Right ventricle myocardium superior (tissue), 1 donor: ENCODE results near the gene GRIA3. TPM values are rescaled to one million over a fixed set of nuclear protein-coding genes. Genes with fewer than 3 reads are reported as not detected.
"Not testable (repeated sequence)": the region's sequence is repeated elsewhere in the genome, so short reads cannot be mapped to it uniquely, and the experiment has no call there.

Source experiments
- ATAC-seq: fragments of 200-7000 bp; cut with Tn5 transposase; one replicate; pipeline ENCODE4 v1.9.1; 2020; ENCODE audit warnings: mild to moderate bottlenecking; ENCODE audit not compliant: poor library complexity
- DNase-seq: peaks from one replicate; pipeline ENCODE4 v3.0.0-alpha.2; 2020
- intact Hi-C: fragments of 100-400 bp; cut with DNase I; formaldehyde crosslinking; loops from one replicate; pipeline ENCODE4 v1.11.2; 2022
- total RNA-seq: library from RNA; stranded (reverse); fragmentation: NEBNext Ultra II Directional; extraction: Animal tissue kit (Norgen Biotek cat#: 25700); gene quantifications from one replicate; pipeline ENCODE4 v1.2.1, GENCODE V29; 2021
- donor health status: DM: no; HTN: yes; CAD: no; lungs with severe emphysema.

The GRIA3 gene
- total RNA-seq, 1 donor from 2014 or later: 0.54 TPM

DNA sequence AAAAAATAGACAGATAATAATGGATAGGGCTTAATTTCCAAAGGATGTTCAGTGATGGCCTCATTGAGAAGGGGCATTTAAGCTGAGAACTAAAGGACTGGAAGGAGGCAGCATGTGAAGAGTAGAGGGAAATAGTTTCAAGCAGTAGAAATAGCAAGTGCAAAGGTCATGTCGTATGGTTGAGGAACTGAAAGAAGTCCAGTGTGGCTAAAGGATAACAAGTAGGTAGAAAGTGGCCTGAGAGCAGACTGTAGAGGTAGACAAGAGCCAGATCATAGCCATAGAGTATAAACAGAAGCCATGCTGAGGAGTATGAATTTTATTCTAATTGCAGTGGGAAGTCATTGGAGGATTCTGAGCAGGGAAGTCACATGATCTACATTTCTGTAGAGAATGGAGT is 72.3 kb downstream of the GRIA3 start:
- ATAC-seq: no peak
- intact Hi-C loops: no loop called here
- no peak for DNase-seq

DNA sequence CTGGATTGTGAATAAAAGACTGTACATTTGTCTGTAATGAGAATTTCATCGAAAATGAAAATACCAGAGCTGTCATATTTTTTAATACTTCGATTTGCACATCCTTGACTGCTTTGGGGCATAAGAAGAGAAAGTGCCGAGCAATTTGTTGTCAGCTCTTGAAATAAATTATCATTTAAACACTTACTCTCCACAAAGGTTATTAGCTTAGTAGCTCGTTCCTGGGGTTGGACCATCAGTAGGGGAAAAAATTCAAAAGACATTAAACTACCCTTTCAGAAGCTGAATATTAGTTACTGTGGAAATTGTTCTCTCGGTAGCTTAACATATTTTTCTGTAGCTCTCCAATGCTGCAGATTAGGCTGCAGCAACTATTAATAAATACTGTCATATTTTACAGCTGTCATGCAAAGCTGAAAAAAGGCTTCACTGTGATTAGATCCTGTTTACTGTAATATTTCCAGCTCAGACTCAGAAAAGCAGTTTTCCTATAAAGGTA is 76.9 kb downstream of the GRIA3 start:
- ATAC-seq: no peak
- intact Hi-C loops: no loop called here

DNA sequence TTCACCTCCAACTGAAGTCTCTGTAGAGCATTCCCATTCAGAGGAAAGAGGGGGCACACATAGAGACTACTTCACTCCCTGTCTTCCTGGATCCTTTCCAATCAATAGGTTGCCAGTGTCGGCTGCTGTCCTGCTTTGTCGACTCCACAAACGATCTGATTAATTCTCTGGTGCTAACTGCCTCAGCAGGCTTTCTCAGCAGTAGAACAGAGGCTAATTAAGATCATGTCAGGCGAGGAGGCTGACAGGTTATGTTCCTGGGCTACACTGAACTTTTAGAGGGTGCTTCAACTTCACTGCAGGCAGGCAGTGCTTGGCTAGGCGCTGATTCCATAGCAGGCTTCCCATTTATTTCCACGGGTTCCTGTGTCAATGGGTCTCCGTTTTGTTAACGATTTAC is 79.2 kb downstream of the GRIA3 start:
- DNase-seq (no peak), ATAC-seq (no peak)
- intact Hi-C loops: no loop called here

More for the DNA sequence above, 76.9 kb downstream of the GRIA3 start:
- no peak for DNase-seq

DNA sequence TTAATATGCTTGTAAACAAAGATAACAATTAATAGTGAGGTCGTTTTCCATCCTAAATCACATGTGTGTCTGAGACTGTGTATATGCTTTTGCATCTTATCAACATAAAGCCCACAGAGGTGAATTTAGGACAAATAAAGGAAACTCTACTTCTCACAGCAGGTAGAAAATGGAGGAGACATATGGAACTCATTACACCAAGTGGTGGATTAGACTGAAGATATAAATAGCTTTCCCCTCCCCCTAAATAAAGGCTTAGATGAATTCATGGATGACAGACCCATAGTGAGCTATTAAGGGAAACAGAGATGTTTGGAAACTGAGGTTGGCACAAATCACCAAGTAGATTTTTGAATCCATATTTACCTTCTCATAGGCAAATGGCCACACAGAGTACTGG is 79.7 kb downstream of the GRIA3 start:
- DNase-seq (no peak), ATAC-seq (no peak)
- intact Hi-C loops: no loop called here

DNA sequence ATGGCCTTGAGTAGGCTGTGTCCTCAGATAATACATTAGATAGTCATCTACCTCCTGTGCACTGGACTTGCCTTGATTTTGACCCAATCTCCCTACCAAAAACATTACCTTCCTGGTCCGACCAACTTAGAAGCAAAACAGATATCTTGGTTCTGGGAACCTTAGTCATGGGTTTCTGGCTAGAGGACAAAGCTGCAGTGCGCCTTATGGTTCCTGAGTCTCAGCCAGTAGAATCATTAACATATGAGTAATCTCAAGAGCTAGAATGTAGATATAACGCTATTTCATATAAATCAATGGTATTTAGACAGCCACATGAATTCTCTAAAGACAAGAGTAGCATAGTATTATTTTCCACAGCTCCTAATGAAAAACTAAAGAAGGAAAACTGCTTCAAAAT is 83.1 kb downstream of the GRIA3 start:
- ATAC-seq: no peak
- no peak for DNase-seq
- intact Hi-C loops: no loop called here

DNA sequence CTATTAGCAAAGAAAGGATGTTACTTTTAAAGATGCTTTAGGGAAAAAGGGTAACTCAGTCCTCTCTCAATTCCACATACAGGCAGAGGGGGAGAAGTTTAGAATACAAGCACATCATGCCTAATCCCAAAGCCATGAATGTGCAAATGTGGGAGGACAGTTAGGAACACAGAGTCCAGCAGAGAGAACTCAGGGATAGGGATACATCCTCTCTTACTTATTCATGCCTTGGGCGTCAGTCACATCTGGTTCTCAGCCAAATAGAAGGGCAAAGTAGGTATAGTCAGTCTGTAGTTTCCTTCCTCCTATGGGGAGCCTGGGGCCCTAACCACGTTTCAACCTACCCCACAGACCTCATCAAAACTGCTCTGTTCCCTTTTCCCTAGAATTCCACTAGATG is 87.8 kb downstream of the GRIA3 start:
- intact Hi-C loops: no loop called here
- ATAC-seq: no peak
- no peak for DNase-seq

DNA sequence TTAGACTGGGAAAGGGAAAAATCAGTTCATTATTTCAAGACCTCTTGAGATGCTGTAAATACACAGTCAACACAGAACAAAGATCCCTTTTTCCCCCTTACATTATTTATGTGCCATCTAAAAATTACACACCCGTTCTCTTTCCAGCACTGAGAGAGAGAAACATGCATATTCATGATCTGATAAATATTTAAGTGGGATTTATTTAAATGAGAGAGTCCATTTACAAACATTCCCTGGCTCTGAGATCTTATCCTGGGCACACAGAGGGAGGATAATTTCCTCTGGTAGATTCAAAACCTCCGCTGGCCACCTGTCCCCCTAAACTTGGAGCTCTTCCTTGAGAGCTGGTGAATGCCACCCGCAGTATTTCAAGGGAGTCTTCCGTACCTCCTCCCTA is 88.6 kb downstream of the GRIA3 start:
- DNase-seq: no peak
- intact Hi-C loops: no loop called here
- ATAC-seq: no peak

DNA sequence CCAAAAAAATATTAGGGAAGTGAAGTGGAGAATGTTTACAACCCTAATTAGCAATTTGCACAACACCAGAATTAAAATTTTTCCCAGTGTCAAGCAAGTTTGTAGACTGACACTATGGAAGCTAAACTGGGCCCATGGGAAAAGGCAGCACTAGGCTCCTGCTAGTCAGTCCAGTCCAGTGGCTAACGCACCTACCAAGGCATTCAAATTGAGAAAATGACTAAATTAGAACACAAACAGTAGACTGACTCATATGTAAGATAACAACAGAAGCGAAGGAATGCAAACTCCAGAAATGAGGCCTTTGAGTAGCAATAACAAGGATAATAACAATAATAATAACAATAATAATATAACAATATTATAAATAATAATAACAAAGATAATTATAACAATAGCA is 90.7 kb downstream of the GRIA3 start:
- intact Hi-C loops: no loop called here
- ATAC-seq (no peak), DNase-seq (no peak)

DNA sequence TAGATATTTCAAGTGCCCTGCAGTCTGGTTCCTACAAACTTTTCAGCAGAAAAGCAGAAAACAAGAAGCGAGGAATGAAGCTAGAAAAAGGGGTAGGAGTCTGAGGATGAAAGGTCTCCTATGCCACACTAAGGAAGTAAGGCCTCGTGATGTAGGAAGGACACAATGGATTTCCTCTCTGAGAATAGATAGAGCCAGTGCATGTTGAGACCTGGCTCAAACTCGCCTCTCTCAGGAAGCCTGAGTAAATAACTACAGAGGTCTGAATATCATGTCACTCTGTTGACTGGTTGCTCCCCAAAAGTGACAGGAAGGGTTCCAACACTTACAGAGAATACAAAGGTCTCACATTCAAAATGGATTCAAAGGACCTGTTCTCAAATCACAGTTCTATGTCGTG is 93.3 kb downstream of the GRIA3 start:
- intact Hi-C loops: no loop called here
- no peak for DNase-seq

DNA sequence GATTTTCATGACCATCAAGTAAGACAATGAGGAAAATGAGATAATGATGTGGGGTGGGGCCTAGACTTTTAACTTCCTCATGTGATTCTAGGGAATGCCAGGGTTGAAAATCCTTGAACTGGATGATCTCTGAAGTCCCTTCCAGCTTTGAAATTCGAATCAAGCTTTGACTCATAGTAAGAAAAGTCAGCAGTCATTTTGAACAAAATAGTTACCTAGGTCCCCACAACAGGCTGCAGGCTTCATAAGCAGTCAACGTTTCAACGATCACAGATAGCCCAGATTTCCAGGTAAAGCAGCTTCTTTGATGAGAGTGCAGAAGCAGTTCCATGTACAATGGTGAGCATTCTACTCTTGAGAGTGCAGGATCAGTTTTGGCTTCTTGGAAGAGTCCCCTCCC is 93.7 kb downstream of the GRIA3 start:
- intact Hi-C loops: no loop called here
- no peak for DNase-seq
- no peak for ATAC-seq

More for the DNA sequence above, 93.3 kb downstream of the GRIA3 start:
- ATAC-seq: no peak

DNA sequence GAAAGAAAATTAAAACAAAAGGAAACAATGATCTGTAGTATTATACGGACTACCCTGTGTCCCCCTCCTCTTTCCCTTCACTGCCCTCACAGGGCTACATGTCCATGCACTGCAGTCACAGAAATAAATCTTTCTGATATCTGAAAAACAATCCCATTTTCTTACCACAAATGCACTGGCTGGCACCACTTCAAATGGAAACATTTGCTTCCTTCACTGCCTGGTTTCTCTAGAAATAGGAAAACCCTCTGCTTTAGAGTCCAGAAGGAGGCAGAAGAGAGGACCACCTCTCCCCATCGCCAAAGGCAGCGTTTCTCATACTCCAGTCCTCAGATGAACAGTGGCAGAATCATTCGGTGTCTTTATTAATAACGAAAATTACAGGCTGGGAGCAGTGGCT is 98.2 kb downstream of the GRIA3 start:
- intact Hi-C loops: no loop called here
- ATAC-seq (no peak), DNase-seq (no peak)

DNA sequence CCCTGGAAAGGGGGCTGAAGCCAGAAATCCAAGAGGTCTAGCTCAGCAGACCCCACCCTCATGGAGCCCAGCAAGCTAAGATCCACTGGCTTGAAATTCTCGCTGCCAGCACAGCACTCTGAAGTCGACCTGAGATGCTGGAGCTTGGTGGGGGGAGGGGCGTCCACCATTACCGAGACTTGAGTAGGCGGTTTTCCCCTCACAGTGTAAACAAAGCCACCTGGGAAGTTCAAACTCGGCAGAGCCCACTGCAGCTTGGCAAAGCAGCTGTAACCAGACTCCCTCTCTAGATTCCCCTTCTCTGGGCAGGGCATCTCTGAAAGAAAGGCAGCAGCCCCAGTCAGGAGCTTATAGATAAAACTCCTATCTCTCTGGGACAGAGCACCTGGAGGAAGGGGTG is 99.3 kb downstream of the GRIA3 start:
- intact Hi-C loops, DNase-seq, ATAC-seq: not testable (repeated sequence)

DNA sequence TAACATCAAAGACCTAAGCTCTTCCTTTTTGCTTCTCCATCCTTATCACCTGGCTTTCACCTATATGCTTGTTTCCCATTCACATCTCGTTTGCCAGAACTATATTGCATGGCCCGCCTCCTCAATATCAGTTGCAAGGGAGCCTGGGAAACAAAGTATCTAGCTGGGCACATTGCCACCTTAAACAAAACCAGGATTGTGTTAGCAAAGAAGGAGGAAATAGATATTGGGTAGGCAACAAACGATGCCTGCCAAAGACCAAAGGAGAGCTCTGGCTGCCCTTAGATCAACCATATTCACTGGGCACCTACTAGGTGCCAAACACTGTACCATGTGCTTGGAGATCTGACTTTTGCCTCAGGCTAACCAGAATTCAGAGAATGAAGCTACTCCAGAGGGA is 107.5 kb downstream of the GRIA3 start:
- DNase-seq (no peak), ATAC-seq (no peak)
- intact Hi-C loops: no loop called here

DNA sequence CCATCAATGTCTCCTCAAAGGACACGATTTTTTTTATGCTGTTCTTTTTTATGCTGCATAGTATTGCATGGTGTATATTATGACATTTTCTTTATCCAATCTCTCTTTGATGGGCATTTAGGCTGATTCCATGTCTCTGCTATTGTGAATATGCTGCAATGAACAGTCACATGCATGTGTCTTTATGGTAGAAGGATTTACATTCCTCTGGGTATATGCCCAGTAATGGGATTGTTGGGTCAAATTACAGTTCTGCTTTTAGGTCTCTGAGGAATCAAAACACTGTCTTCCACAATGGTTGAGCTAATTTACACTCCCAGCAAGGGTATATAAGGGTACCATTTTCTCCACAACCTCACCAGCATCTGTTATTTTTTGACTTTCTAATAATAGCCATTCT is 113.9 kb downstream of the GRIA3 start:
- intact Hi-C loops: no loop called here
- DNase-seq (no peak), ATAC-seq (no peak)

DNA sequence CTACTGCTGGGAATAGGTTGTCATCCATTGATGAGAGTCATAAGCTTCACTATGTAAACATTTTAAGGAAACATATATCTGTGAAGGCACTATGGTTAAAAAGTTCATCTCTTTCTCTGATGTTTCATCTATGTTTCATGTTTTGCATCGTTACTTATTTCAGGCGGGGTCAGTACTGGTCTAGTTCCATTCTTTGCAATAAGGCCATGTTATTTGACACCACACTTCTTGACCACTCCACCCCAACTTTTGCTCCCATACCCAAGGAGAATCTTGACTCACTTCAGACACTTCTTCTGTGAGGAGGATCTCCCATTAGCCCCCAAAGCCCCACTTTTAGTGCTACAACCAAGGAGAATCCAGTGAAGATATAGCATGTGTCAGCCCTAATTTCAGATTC is 119.4 kb downstream of the GRIA3 start:
- ATAC-seq: no peak
- intact Hi-C loops: no loop called here
- no peak for DNase-seq

DNA sequence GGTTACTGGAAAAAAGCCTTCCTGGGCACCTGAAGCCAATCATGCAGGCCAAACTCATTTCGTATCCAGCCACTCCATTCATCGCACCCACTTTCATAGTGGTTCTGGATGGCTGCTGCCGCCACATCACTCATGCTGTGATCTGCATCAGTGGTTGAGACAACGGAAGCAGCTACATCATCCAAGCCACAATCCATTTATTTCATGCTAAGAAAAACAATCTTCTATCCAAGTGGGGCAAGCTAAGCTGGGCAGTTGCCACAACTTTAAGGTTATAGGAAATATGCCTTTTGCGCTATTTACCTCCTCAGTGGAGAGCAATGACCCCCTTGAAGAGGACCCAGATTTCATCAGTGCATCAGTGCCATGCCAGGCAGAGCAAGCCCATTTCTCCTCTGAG is 124.6 kb downstream of the GRIA3 start:
- DNase-seq: no peak
- ATAC-seq: no peak
- intact Hi-C loops: no loop called here

DNA sequence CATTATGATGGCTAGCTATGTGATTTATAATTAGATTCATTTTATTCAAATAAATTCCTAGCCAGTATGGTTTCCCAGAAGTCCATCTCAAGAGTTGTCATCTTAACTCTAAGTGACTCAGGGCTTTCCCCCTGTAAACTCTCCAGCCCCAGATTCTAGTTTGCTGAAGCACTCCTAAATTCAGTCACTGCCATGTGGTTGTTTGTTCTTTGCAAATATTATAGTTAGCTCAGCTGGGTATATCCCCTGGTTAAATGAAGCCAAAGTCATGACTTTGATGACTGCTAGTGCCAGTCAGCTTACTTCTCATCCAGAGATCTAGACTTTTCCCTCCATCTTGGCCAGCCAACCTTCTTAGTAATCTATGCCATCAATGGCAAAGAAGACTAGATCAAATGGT is 126.0 kb downstream of the GRIA3 start:
- no peak for DNase-seq
- intact Hi-C loops: no loop called here
- ATAC-seq: no peak

DNA sequence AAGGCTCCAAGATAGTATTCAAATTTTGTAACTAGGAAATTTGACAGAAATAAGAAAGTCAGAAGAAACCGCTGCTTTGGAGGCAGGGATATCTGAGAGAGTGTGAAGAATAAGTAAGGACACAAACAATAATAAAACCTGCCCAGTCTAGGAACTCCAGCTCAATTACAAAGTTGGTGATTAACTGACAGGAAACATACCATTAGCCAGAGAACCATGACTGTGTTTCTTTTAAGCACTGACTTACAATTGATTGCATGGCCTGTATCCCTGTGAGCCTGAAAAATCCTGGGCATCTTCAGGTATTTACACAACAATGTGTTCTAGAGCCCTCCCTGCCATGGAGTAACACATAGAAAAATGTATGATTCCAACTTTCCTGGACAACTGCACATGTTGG is 127.4 kb downstream of the GRIA3 start:
- intact Hi-C loops: no loop called here

DNA sequence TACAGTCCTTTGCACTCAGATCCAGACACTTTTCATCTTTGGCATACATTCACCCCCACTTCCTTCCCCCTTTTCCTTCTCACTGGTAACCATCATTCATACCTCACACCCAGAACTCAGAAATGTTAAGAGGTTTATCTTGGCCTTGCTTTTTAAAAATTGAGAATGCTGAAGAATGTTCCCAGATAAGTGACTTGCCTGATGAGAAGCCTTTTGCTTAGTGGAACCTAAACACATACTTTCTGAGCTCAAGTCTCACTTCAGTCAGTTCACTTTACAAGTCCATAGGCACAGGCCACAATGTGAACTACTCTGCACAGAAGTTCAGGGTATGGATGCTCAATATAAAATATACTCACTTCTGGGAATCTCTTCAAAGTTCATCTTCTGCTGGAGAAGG is 129.4 kb downstream of the GRIA3 start:
- no peak for ATAC-seq
- intact Hi-C loops: no loop called here
- DNase-seq: no peak

More for the DNA sequence above, 127.4 kb downstream of the GRIA3 start:
- DNase-seq (no peak), ATAC-seq (no peak)

DNA sequence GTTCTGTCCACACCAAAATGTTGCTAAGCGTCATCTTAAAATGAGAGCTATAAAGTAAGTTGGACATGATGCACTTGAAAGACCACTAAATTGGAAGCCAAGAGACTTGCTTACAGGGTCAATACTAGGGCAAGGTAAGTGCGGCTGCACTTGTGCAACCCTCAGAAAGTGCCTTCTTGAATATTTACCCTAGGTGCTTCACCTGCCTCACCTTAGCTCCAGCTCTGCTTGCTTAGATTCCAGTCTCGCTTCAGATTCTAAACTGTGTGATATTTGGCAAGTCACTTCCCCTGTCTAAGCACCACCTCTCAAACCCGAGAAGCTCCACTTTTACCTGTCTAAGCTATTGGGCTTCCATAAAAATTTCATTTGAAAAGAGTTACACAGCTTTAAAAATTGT is 136.5 kb downstream of the GRIA3 start:
- ATAC-seq (no peak), DNase-seq (no peak)
- intact Hi-C loops: no loop called here

DNA sequence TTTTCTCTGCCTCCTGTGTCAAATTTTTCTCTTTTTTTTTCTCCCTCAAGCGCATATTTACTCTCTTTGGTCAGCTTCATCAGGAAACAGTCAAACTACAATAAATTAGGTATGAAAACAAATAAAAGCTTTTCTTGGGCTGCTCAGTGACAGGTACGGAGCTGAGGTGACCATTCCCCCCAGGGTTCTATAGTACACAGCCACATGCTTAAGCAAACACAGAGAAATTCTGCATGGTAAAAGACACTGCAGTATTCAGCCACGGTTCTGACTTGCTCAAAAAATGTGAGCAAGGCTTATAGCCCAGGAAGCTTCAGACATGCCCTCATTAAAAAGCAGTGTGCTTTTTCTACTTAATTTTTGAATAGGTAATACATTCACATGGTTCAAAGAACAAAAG is 138.5 kb downstream of the GRIA3 start:
- ATAC-seq (no peak), DNase-seq (no peak)
- intact Hi-C loops: no loop called here

DNA sequence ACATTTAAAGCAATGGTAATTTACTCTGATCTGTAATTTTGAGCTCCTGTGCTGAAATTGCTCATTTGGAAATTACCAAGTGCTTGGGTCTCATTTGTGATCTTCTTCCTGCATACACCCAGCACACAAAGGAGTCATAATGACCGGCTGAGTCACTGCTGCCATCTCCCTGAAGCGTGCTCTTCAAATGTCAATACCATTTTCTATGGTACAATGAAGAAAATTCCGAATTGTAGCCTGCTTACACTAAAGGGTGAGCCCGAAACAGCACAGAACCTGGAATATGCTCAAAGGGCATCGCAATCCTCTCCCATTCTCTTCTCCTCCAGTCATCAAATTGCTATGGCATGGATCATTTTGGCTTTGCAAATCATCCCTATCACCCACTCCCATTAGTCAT is 140.5 kb downstream of the GRIA3 start:
- intact Hi-C loops: no loop called here
- ATAC-seq: no peak

More for the DNA sequence above, 140.5 kb downstream of the GRIA3 start:
- DNase-seq: no peak
